Heart left ventricle (tissue), 16 donors: ENCODE measurements around the gene B3GALT5. TPM values are rescaled to one million over a fixed set of nuclear protein-coding genes. Genes with fewer than 3 reads are reported as not detected.

ENCODE experiments used
- ATAC-seq, 4 donors: fragments of 200-7000 bp; cut with Tn5 transposase; one replicate each; pipeline ENCODE4 v1.9.1; 2020 to 2022; ENCODE audit warnings: moderate library complexity in 4 of 4, mild to moderate bottlenecking in 3 of 4, moderate number of reproducible peaks in 1 of 4
- DNase-seq, 5 donors: peaks; one replicate each; pipeline ENCODE4 v3.0.0-alpha.2; 2020
- H3K27ac ChIP-seq, 12 donors: fragments of 200-600 bp; sonication (generic) in 4 of 12; one replicate each; pipeline versions ENCODE4 v1.5.0 to v1.8.0; 2016 to 2022; ENCODE audit warnings: mild to moderate bottlenecking in 2 of 12
- H3K27me3 ChIP-seq, 9 donors: fragments of 200-600 bp; sonication (generic) in 2 of 9; one replicate each; pipeline versions ENCODE4 v1.5.1 to v1.8.0; 2016 to 2022; ENCODE audit warnings: mild to moderate bottlenecking in 3 of 9
- H3K36me3 ChIP-seq, 9 donors: fragments of 200-600 bp; sonication (generic) in 2 of 9; one replicate each; pipeline versions ENCODE4 v1.5.0 to v1.8.0; 2018 to 2022; ENCODE audit warnings: mild to moderate bottlenecking in 2 of 9
- H3K4me1 ChIP-seq, 12 donors: fragments of 200-600 bp; sonication (generic) in 4 of 12; one replicate each; pipeline versions ENCODE4 v1.5.0 to v1.8.0; 2016 to 2022; ENCODE audit warnings: mild to moderate bottlenecking in 3 of 12
- H3K4me3 ChIP-seq, 12 donors: fragments of 200-600 bp; sonication (generic) in 4 of 12; one replicate each; pipeline versions ENCODE4 v1.5.0 to v1.8.0; 2017 to 2022; ENCODE audit warnings: mild to moderate bottlenecking in 9 of 12, moderate library complexity in 4 of 12
- H3K9me3 ChIP-seq, 12 donors: fragments of 200-600 bp; sonication (generic) in 4 of 12; one replicate each; pipeline versions ENCODE4 v1.5.0 to v1.8.0; 2016 to 2022; ENCODE audit warnings: mild to moderate bottlenecking in 1 of 12
- CTCF ChIP-seq, 12 donors: fragments of 200-600 bp; sonication (generic) in 4 of 12; IDR thresholded peaks; one replicate each; pipeline versions ENCODE4 v1.5.0 to v1.8.0; 2018 to 2022; ENCODE audit warnings: antibody characterized with exemption in 12 of 12, mild to moderate bottlenecking in 5 of 12
- POLR2A ChIP-seq, 2 donors: fragments of 450-650 bp; IDR thresholded peaks; one replicate each; pipeline ENCODE4 v1.6.1; 2017; ENCODE audit warnings: antibody characterized with exemption in 2 of 2, mild to moderate bottlenecking in 2 of 2, moderate library complexity in 2 of 2
- WGBS, 4 donors: extraction: QIAGEN DNeasy Blood & Tissue Kit in 2 of 4; methylation state at CpG; one replicate each; pipeline versions ENCODE4 v1.1.5 to v1.1.7; 2013 to 2018; 5-methylcytosine and 5-hydroxymethylcytosine counted together
- intact Hi-C, 10 donors: fragments of 100-400 bp; cut with DNase I; formaldehyde crosslinking; loops; one replicate each; pipeline versions ENCODE4 v1.11.1 to v1.14.2; 2022
- polyA plus RNA-seq, 2 donors: library from polyadenylated mRNA; stranded (reverse); fragments of 200-250 nt; gene quantifications; one replicate each; pipeline ENCODE4 v1.2.3, GENCODE V29; 2013
- total RNA-seq, 9 donors: library from RNA; depleted of rRNA in 2 of 9; stranded (reverse); fragments of >200 nt in 2 of 9; fragmentation: NEBNext Ultra II Directional in 3 of 9; extraction: Animal tissue kit (Norgen Biotek cat#: 25700) in 3 of 9; gene quantifications; one replicate each; pipeline versions ENCODE4 v1.1.0 to v1.2.4, GENCODE V29; 2016 to 2023
- donor health status: ischemic (EF 13 %, LVEDD 7.1; RV severe dilation, severe dysfunction).
- donor health status: healthy with polysubstance abuse.
- donor health status: DM: no; HTN: yes; CAD: no.
- donor health status: DM: no; HTN: no; CAD: no.
- donor health status: ischemic (EF 25% LVEDD 6.9; RV normal size, moderate dysfunction).
- donor health status: ischemic (EF 25% LVEDD 5.7; RV mildly dilated, moderate dysfunction).
- donor health status: healthy.
- donor health status: DM: yes; HTN: yes; CAD: no.
- donor health status: ischemic (EF 35%, LVEDD 5.7; RV mildly dilated, moderate dysfunction).
- donor health status: nonischemic (EF 11% LVEDD 7.7; RV severe dilation, severe dysfunction).
- donor health status: DM: yes; HTN: yes; CAD: no.
- donor health status: PGD.
- donor health status: ischemic (EF 29% LVEDD 5.4; RV normal size, mild dysfunction).
- donor health status: nonischemic (EF 23%, LVEDD 6.1; RV moderate dilation, normal function).

The B3GALT5 gene
- total and polyA plus RNA-seq, 11 donors: 0.01 to 0.71 (median 0.07) TPM; not detected in 2

- 62 to 73% (median 69%) methylated on average over 2 of the region's 2 CpGs for WGBS, 4 donors
- ATAC-seq: no peak
- no peaks in the 10 kb centered on the region for H3K4me1 ChIP-seq
These were observed 87.6 kb downstream of the B3GALT5 start for GRCh38 chr21:39700318-39700717.

GRCh38 chr21:39703578-39703977 lies 90.8 kb downstream of the B3GALT5 start:
- no peak for ATAC-seq
- Histone ChIP-seq H3K9me3 (peaks cover 0 to 17% (median 8%) of the 10 kb centered on the region in 12 donors), H3K4me1 (no peaks in the 10 kb centered on the region), H3K4me3 (no peak overlapping the region), H3K27me3 (no peaks in the 10 kb centered on the region), H3K27ac (no peak overlapping the region), H3K36me3 (no peaks in the 10 kb centered on the region)
- 74 to 82% (median 78%) methylated on average over 1 of the region's 1 CpG for WGBS, 4 donors
- TF ChIP-seq CTCF (IDR thresholded peaks at IDR 0.05) (no peak), POLR2A (IDR thresholded peaks at IDR 0.05) (no peak)
- no peak for DNase-seq
- intact Hi-C loops: no loop called here

More at GRCh38 chr21:39700318-39700717, 87.6 kb downstream of the B3GALT5 start:
- Histone ChIP-seq H3K36me3 (no peaks in the 10 kb centered on the region), H3K27me3 (no peaks in the 10 kb centered on the region), H3K9me3 (peaks cover 0 to 17% (median 8%) of the 10 kb centered on the region in 12 donors), H3K4me3 (no peak overlapping the region), H3K27ac (no peak overlapping the region)
- DNase-seq: no peak
- TF ChIP-seq CTCF (IDR thresholded peaks at IDR 0.05) (no peak), POLR2A (IDR thresholded peaks at IDR 0.05) (no peak)
- intact Hi-C loops: no loop called here

- no peak for ATAC-seq
- H3K4me1 ChIP-seq: no peaks in the 10 kb centered on the region
- intact Hi-C loops: no loop called here
- no peak for DNase-seq
- no peaks in the 10 kb centered on the region for H3K27me3 ChIP-seq
- H3K4me3 ChIP-seq: no peak overlapping the region
- H3K36me3 ChIP-seq: no peaks in the 10 kb centered on the region
- peaks cover 0 to 17% (median 8%) of the 10 kb centered on the region in 12 donors for H3K9me3 ChIP-seq
- 90 to 92% (median 90%) methylated on average over 2 of the region's 2 CpGs for WGBS, 4 donors
- H3K27ac ChIP-seq: no peak overlapping the region
- no peak for TF ChIP-seq POLR2A (IDR thresholded peaks at IDR 0.05)
- TF ChIP-seq CTCF (IDR thresholded peaks at IDR 0.05): peak in 2 of 12 donors; percentile 3 to 21
These were observed 93.1 kb downstream of the B3GALT5 start for GRCh38 chr21:39705849-39706248.

- TF ChIP-seq CTCF (IDR thresholded peaks at IDR 0.05) (no peak), POLR2A (IDR thresholded peaks at IDR 0.05) (no peak)
- peaks cover 0 to 17% (median 8%) of the 10 kb centered on the region in 12 donors for H3K9me3 ChIP-seq
- H3K27me3 ChIP-seq: no peaks in the 10 kb centered on the region
- H3K36me3 ChIP-seq: no peaks in the 10 kb centered on the region
- no peak overlapping the region for H3K27ac ChIP-seq
- DNase-seq (no peak), ATAC-seq (no peak)
- no peak overlapping the region for H3K4me3 ChIP-seq
- 15 to 41% (median 35%) methylated on average over 1 of the region's 1 CpG for WGBS, 4 donors
- no peaks in the 10 kb centered on the region for H3K4me1 ChIP-seq
- intact Hi-C loops: no loop called here
These were observed 94.6 kb downstream of the B3GALT5 start for GRCh38 chr21:39707316-39707715.
